ENCODE data around the gene LRRC8A. TPM values are rescaled to one million over a fixed set of nuclear protein-coding genes. Genes with fewer than 3 reads are reported as not detected.

Gene LRRC8A
- total and polyA plus RNA-seq, 2 of the 8 experiments (the other 6 are each of a cell fraction or from before 2014, with no cell fraction given): 103 to 111 TPM

DNA sequence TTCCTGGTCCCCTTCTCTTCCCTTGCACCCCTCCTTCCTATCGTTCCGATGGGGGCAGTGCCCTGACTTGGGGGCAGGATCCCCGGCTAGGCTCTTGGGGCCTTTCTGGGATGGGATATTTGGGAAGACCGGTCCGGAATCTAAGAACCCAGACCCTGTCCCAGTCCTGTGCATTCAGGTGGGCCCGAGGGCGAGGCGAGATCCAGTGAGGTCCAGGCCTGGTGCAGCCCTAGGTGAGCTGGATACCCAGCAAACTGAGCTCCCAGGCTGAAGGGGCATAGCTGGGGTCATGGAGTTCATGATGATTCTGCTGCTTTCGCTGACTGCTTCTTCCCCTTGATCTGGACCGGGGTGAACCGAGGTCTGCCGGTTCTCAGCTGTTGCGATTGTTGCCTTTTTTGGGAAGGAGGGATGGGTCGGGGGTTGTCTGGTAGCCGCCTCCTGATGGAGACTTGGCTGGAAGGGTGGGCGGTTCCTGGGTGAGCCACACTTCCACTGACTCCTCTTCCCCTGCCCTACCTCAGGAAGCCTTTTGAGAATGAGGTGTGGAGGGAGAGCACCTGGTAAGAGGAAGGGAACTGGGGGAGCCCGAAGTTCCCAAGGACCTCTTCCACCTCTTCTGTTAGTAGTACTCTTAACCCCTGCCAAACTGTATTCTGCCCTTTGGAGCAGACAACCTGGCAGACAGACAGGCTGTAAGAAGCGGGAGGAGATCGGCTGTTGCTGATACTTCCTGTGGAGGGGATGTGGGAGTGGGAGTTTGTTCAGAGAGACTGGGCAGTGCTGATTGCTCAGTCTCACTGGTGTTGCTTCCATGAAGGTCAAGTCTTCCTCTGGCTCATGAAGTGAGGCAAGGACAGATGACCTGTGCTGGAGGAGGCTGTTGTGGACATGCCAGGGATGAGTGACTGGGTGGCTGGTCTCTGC, 1.0 kb downstream of the LRRC8A start (continued):
- TF ChIP-seq, protein P1, sequence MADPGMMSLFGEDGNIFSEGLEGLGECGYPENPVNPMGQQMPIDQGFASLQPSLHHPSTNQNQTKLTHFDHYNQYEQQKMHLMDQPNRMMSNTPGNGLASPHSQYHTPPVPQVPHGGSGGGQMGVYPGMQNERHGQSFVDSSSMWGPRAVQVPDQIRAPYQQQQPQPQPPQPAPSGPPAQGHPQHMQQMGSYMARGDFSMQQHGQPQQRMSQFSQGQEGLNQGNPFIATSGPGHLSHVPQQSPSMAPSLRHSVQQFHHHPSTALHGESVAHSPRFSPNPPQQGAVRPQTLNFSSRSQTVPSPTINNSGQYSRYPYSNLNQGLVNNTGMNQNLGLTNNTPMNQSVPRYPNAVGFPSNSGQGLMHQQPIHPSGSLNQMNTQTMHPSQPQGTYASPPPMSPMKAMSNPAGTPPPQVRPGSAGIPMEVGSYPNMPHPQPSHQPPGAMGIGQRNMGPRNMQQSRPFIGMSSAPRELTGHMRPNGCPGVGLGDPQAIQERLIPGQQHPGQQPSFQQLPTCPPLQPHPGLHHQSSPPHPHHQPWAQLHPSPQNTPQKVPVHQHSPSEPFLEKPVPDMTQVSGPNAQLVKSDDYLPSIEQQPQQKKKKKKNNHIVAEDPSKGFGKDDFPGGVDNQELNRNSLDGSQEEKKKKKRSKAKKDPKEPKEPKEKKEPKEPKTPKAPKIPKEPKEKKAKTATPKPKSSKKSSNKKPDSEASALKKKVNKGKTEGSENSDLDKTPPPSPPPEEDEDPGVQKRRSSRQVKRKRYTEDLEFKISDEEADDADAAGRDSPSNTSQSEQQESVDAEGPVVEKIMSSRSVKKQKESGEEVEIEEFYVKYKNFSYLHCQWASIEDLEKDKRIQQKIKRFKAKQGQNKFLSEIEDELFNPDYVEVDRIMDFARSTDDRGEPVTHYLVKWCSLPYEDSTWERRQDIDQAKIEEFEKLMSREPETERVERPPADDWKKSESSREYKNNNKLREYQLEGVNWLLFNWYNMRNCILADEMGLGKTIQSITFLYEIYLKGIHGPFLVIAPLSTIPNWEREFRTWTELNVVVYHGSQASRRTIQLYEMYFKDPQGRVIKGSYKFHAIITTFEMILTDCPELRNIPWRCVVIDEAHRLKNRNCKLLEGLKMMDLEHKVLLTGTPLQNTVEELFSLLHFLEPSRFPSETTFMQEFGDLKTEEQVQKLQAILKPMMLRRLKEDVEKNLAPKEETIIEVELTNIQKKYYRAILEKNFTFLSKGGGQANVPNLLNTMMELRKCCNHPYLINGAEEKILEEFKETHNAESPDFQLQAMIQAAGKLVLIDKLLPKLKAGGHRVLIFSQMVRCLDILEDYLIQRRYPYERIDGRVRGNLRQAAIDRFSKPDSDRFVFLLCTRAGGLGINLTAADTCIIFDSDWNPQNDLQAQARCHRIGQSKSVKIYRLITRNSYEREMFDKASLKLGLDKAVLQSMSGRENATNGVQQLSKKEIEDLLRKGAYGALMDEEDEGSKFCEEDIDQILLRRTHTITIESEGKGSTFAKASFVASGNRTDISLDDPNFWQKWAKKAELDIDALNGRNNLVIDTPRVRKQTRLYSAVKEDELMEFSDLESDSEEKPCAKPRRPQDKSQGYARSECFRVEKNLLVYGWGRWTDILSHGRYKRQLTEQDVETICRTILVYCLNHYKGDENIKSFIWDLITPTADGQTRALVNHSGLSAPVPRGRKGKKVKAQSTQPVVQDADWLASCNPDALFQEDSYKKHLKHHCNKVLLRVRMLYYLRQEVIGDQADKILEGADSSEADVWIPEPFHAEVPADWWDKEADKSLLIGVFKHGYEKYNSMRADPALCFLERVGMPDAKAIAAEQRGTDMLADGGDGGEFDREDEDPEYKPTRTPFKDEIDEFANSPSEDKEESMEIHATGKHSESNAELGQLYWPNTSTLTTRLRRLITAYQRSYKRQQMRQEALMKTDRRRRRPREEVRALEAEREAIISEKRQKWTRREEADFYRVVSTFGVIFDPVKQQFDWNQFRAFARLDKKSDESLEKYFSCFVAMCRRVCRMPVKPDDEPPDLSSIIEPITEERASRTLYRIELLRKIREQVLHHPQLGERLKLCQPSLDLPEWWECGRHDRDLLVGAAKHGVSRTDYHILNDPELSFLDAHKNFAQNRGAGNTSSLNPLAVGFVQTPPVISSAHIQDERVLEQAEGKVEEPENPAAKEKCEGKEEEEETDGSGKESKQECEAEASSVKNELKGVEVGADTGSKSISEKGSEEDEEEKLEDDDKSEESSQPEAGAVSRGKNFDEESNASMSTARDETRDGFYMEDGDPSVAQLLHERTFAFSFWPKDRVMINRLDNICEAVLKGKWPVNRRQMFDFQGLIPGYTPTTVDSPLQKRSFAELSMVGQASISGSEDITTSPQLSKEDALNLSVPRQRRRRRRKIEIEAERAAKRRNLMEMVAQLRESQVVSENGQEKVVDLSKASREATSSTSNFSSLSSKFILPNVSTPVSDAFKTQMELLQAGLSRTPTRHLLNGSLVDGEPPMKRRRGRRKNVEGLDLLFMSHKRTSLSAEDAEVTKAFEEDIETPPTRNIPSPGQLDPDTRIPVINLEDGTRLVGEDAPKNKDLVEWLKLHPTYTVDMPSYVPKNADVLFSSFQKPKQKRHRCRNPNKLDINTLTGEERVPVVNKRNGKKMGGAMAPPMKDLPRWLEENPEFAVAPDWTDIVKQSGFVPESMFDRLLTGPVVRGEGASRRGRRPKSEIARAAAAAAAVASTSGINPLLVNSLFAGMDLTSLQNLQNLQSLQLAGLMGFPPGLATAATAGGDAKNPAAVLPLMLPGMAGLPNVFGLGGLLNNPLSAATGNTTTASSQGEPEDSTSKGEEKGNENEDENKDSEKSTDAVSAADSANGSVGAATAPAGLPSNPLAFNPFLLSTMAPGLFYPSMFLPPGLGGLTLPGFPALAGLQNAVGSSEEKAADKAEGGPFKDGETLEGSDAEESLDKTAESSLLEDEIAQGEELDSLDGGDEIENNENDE (IDR thresholded peaks at IDR 0.05; ENCODE audit: insufficient replicate concordance, low read length): no peak
- TF ChIP-seq SAP30 (IDR thresholded peaks at IDR 0.05; ENCODE audit: insufficient read depth, insufficient replicate concordance, low read length) (peak; percentile 54), SRF (IDR thresholded peaks at IDR 0.05; ENCODE audit: low read depth, low read length) (0 out of 2 replicates have a peak, but pooled peaks have one; percentile 29), RNF2 (IDR thresholded peaks at IDR 0.05; ENCODE audit: borderline replicate concordance, low read depth, low read length, missing control alignments, poor library complexity, severe bottlenecking) (no peak)
